CD14-positive monocyte (primary cell): ENCODE results near the gene BTBD1. TPM values are rescaled to one million over a fixed set of nuclear protein-coding genes. Genes with fewer than 3 reads are reported as not detected.

Experiments
- DNase-seq, 3 donors: peaks; one replicate each; pipeline ENCODE4 v3.0.0-alpha.2; 2011 to 2022
- H2AFZ ChIP-seq: 2 replicates; pipeline ENCODE4 v1.6.0; 2012; ENCODE audit warnings: mild to moderate bottlenecking, low read depth, low read length, inconsistent platforms; ENCODE audit not compliant: insufficient read depth, poor library complexity, severe bottlenecking
- H3K27ac ChIP-seq, 2 donors: 1 replicate in 1 of 2; 2 replicates in 1 of 2; pipeline ENCODE4 v1.5.1; 2012 to 2013; ENCODE audit warnings: low read length in 2 of 2, control low read depth in 1 of 2, inconsistent platforms in 1 of 2, low read depth in 1 of 2, mild to moderate bottlenecking in 1 of 2
- H3K27me3 ChIP-seq, 2 donors: one replicate each; pipeline versions ENCODE4 v1.6.0 to v1.6.1; 2011 to 2013; ENCODE audit warnings: low read length in 2 of 2; ENCODE audit not compliant: control insufficient read depth in 2 of 2, insufficient read depth in 2 of 2
- H3K36me3 ChIP-seq, 2 donors: replicated peaks in 1 of 2; 1 replicate in 1 of 2; 2 replicates in 1 of 2; pipeline versions ENCODE4 v1.5.1 to v1.6.1; 2012 to 2013; ENCODE audit warnings: low read length in 2 of 2, control low read depth in 1 of 2, inconsistent platforms in 1 of 2, mild to moderate bottlenecking in 1 of 2; ENCODE audit not compliant: insufficient read depth in 2 of 2, control insufficient read depth in 1 of 2
- H3K4me1 ChIP-seq, 2 donors: 1 replicate in 1 of 2; 2 replicates in 1 of 2; pipeline versions ENCODE4 v1.5.1 to v1.6.1; 2012 to 2013; ENCODE audit warnings: low read length in 2 of 2, control low read depth in 1 of 2, inconsistent platforms in 1 of 2, mild to moderate bottlenecking in 1 of 2, moderate library complexity in 1 of 2; ENCODE audit not compliant: insufficient read depth in 2 of 2, control insufficient read depth in 1 of 2
- H3K4me2 ChIP-seq: replicated peaks from 2 replicates; pipeline ENCODE3; 2012; ENCODE audit warnings: low read length, moderate library complexity, mild to moderate bottlenecking; ENCODE audit not compliant: poor library complexity, severe bottlenecking; ENCODE audit errors: extremely low read depth
- H3K4me3 ChIP-seq, 3 experiments: fragments of 200-600 bp in 1 of 3; sonication (generic) in 1 of 3; replicated peaks in 1 of 3; 1 replicate in 2 of 3; 2 replicates in 1 of 3; pipeline ENCODE4 v1.5.1; 2011 to 2013; ENCODE audit warnings: low read length in 3 of 3, mild to moderate bottlenecking in 3 of 3, control low read depth in 2 of 3, low read depth in 2 of 3, inconsistent platforms in 1 of 3, moderate library complexity in 1 of 3
- H3K79me2 ChIP-seq: 2 replicates; pipeline ENCODE4 v1.6.0; 2012; ENCODE audit warnings: mild to moderate bottlenecking, control low read depth, inconsistent platforms, low read length, moderate library complexity; ENCODE audit not compliant: insufficient read depth
- H3K9ac ChIP-seq: 2 replicates; pipeline ENCODE4 v1.6.0; 2017; ENCODE audit warnings: low read length, mild to moderate bottlenecking; ENCODE audit not compliant: insufficient read depth, poor library complexity, severe bottlenecking
- H3K9me3 ChIP-seq, 2 donors: replicated peaks in 1 of 2; 1 replicate in 1 of 2; 2 replicates in 1 of 2; pipeline versions ENCODE4 v1.5.1 to v1.6.1; 2012 to 2013; ENCODE audit warnings: low read length in 2 of 2, control low read depth in 1 of 2; ENCODE audit not compliant: control insufficient read depth in 1 of 2, insufficient read depth in 1 of 2
- H4K20me1 ChIP-seq: 2 replicates; pipeline ENCODE4 v1.6.0; 2012; ENCODE audit warnings: mild to moderate bottlenecking, low read length, control low read depth, moderate library complexity; ENCODE audit not compliant: insufficient read depth
- H3K27ac Mint-ChIP-seq, 7 donors: one replicate each; pipeline ENCODE4 v1.8.0; 2020; ENCODE audit warnings: mild to moderate bottlenecking in 7 of 7, mixed read lengths in 7 of 7, moderate library complexity in 6 of 7, inconsistent platforms in 2 of 7
- H3K27me3 Mint-ChIP-seq, 3 donors: one replicate each; pipeline ENCODE4 v1.8.0; 2021 to 2022; ENCODE audit warnings: low read depth in 3 of 3, mild to moderate bottlenecking in 3 of 3, mixed read lengths in 3 of 3, moderate library complexity in 3 of 3, inconsistent platforms in 1 of 3
- H3K36me3 Mint-ChIP-seq, 2 donors: one replicate each; pipeline ENCODE4 v1.8.0; 2020; ENCODE audit warnings: mixed read lengths in 2 of 2, inconsistent platforms in 1 of 2, mild to moderate bottlenecking in 1 of 2
- H3K4me1 Mint-ChIP-seq: one replicate; pipeline ENCODE4 v1.8.0; 2020; ENCODE audit warnings: mild to moderate bottlenecking, mixed read lengths
- H3K4me3 Mint-ChIP-seq, 2 donors: one replicate each; pipeline ENCODE4 v1.8.0; 2020; ENCODE audit warnings: mild to moderate bottlenecking in 2 of 2, mixed read lengths in 2 of 2, moderate library complexity in 1 of 2
- H3K9me3 Mint-ChIP-seq, 7 donors: one replicate each; pipeline ENCODE4 v1.8.0; 2020 to 2022; ENCODE audit warnings: mixed read lengths in 7 of 7, mild to moderate bottlenecking in 6 of 7, moderate library complexity in 6 of 7, inconsistent platforms in 2 of 7
- CTCF ChIP-seq: fragments of 200-600 bp; IDR thresholded peaks from one replicate; pipeline ENCODE4 v1.8.0; 2022; ENCODE audit warnings: antibody characterized with exemption, mild to moderate bottlenecking
- WGBS: methylation state at CpG from one replicate; pipeline ENCODE4 v1.1.5; 2013; ENCODE audit warnings: missing lambda C conversion rate; ENCODE audit not compliant: insufficient coverage; 5-methylcytosine and 5-hydroxymethylcytosine counted together
- intact Hi-C, 2 donors: fragments of 100-400 bp; cut with micrococcal nuclease; formaldehyde crosslinking; loops; one replicate each; pipeline versions ENCODE4 v1.15.0 to v1.15.1; 2023
- polyA plus RNA-seq, 3 donors: library from polyadenylated mRNA; depleted of rRNA in 1 of 3; unstranded in 2 of 3; stranded (reverse) in 1 of 3; fragments of 300-500 nt in 2 of 3; fragments of >200 nt in 1 of 3; fragmentation: Illumina TruSeq in 2 of 3; gene quantifications; 1 replicate in 2 of 3; 2 replicates in 1 of 3; pipeline ENCODE4 v1.2.3, GENCODE V29; 2012 to 2021
- small RNA-seq: library from RNA; depleted of rRNA; stranded (forward); fragments of <200 nt; gene quantifications from one replicate; pipeline ENCODE3, GENCODE V24; 2012; ENCODE audit warnings: low read depth; ENCODE audit not compliant: insufficient read length

Gene BTBD1
- polyA plus RNA-seq, 3 donors: 18.0 to 48.8 (median 37.2) TPM

- no peaks in the 10 kb centered on the region for H3K9me3 Mint-ChIP-seq
- Histone ChIP-seq H4K20me1 (no peaks in the 10 kb centered on the region), H3K79me2 (no peaks in the 10 kb centered on the region), H2AFZ (no peak overlapping the region), H3K4me3 (no peak overlapping the region), H3K27ac (no peak overlapping the region), H3K4me1 (peaks cover 5 to 7% of the 10 kb centered on the region in 2 donors), H3K36me3 (no peaks in the 10 kb centered on the region), H3K9ac (no peak overlapping the region), H3K9me3 (no peaks in the 10 kb centered on the region), H3K4me2 (no peak overlapping the region), H3K27me3 (no peaks in the 10 kb centered on the region)
- intact Hi-C loops: loop anchor here in 1 of 2 donors (10.0 kb wide), 1 partner anchor 52 kb away; no protein-coding TSS in a partner anchor
- H3K4me1 Mint-ChIP-seq: peaks cover 21% of the 10 kb centered on the region
- TF ChIP-seq CTCF: no peak
- H3K27me3 Mint-ChIP-seq: peaks cover 2 to 3% (median 2%) of the 10 kb centered on the region in 3 donors
- no peak overlapping the region for H3K4me3 Mint-ChIP-seq
- no peak overlapping the region for H3K27ac Mint-ChIP-seq
- 67% methylated on average over 1 of the region's 4 CpGs for WGBS
- no peak for DNase-seq
- H3K36me3 Mint-ChIP-seq: no peaks in the 10 kb centered on the region
These were observed 100.4 kb downstream of the BTBD1 start for GRCh38 chr15:82966671-82967071.

Small RNAs within 50 kb of the gene (small RNA-seq; reads per million reads assigned to genes)
- gene MIR4515: not detected

Other genes with a start within 250 kb of the BTBD1 start
- gene HOMER2, start 114.5 kb downstream of the BTBD1 start, polyA plus RNA-seq: 1 to 10 TPM in 2 of 3 donors, under 1 TPM in 1; 0.92 to 2.4 (median 1.6) TPM
- gene RAMAC, start 81.0 kb downstream of the BTBD1 start, polyA plus RNA-seq: 10 to 100 TPM in 2 of 3 donors, 1 to 10 TPM in 1; 6.1 to 39.9 (median 27.7) TPM
- gene C15orf40, start 55.6 kb downstream of the BTBD1 start, polyA plus RNA-seq: 10 to 100 TPM; 13.0 to 32.1 (median 25.7) TPM
- 10 to 100 TPM; 21.3 to 46.0 (median 35.4) TPM for gene TM6SF1, start 40.4 kb upstream of the BTBD1 start, polyA plus RNA-seq
- 1 to 10 TPM in 1 of 3 donors, under 1 TPM in 2; 0.35 to 1.1 (median 0.69) TPM for gene HDGFL3, start 140.6 kb upstream of the BTBD1 start, polyA plus RNA-seq
- not detected for gene BNC1, start 217.4 kb upstream of the BTBD1 start, polyA plus RNA-seq